GM18499 (cell line): ENCODE results near the gene TRA2A.
"Not testable (repeated sequence)": the region's sequence is repeated elsewhere in the genome, so short reads cannot be mapped to it uniquely, and the experiment has no call there.

ENCODE experiments used
- ATAC-seq: cut with Tn5 transposase; IDR thresholded peaks from one replicate; pipeline ENCODE4 v1.9.1; 2021; ENCODE audit warnings: moderate number of reproducible peaks; ENCODE audit not compliant: insufficient read depth, unreplicated experiment

The TRA2A gene

GRCh38 chr7:23531794-23532489 lies at the start of gene TRA2A:
Gene TRA2A (minus strand): TSS chr7:23531981. CDS start chr7:23531824, 157 bp downstream.
- peak; percentile 52 for ATAC-seq

GRCh38 chr7:23570592-23571200 lies 38.9 kb upstream of the TRA2A start:
- peak; percentile 85 for ATAC-seq

DNA sequence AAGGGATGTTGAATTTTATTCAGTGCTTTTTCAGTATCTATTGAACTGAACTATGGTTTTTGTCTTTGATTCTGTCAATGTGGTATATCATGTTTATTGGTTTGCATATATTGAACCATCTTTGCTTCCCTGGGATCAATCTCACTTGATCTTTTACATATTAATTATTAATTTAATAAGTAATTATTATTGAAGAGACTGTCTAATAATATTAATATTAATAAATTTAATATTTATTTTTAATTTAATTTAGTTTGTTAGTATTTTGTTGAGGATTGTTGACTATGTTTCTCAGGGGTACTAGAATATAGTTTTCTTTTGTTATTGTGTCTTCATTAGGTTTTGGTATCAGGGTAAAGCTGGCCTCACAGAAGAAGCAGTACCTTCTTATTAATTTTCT lies 26.5 kb upstream of the TRA2A start:
- no peak for ATAC-seq

GRCh38 chr7:23547662-23548061 lies 15.9 kb upstream of the TRA2A start:
- no peak for ATAC-seq

DNA sequence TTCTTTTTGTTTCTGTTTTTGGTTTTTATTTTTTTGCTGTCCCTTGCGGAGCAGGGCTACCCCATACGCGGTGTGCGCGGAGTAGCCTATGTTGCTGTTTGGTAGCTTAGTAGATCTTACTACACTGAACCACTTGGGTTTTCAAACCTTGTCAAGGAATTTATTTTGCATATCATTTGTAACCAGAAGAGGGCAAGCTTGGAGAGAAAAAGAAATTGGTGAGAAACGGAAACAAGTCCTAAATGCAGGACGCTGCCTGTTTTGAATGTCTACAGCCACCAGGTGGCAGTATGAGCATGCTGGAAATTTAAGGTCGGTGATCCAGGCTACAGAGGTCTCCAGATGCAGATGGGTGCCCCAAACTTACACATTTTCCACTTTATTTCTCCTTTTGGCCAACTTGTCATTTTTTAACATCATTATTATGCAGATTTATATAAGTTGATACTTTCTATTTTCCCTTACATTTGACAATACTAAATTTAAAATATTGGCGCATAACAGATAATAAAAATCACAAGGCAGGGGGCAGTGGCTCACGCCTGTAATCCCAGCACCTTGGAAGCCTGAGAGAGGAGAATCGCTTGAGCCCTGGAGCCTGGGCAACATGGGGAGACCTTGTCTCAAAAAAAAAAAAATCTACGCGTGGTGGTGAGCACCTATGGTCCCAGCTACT lies 15.3 kb upstream of the TRA2A start:
- ATAC-seq, result peak; percentile 64

DNA sequence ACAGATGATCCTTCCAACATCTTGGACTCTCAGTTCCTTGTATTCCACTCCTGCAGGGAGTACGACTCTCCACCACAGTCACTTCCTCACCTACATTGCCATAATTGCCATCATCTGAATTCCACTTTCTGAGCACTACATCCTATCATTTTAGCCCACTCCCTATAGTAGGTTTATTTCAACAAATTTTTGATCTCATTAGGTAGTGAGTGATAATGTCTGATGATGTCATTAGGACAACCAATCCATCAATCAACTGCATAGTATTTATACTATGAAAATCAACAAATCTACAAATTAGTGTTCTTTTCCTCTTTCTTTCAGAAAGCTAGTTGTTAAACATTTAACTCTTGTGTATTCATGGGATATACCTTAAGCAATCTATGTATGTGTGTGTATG lies 13.7 kb upstream of the TRA2A start:
- ATAC-seq, result no peak

- no peak for ATAC-seq
Measured at GRCh38 chr7:23544913-23545354, 13.2 kb upstream of the TRA2A start.

- ATAC-seq, result no peak
Measured at GRCh38 chr7:23542752-23543151, 11.0 kb upstream of the TRA2A start.

GRCh38 chr7:23539494-23539907 lies 7.7 kb upstream of the TRA2A start:
- ATAC-seq, result no peak

DNA sequence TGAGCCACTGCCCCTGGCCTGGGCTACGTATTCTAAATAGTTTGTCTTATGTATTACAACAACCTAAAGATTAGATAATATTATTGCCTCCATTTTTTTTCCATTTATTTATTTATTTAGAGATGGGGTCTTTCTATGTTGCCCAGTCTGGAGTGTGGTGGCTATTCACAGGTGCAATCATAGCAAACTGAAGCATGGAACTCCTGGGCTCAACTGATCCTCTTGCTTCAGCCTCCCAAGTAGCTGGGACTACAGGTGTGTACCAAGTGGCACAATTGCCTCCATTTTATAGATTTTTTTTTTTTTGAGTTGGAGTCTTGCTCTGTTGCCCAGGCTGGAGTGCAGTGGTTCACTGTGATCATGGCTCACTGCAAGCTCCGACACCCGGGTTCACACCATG lies 6.5 kb upstream of the TRA2A start:
- no peak for ATAC-seq

DNA sequence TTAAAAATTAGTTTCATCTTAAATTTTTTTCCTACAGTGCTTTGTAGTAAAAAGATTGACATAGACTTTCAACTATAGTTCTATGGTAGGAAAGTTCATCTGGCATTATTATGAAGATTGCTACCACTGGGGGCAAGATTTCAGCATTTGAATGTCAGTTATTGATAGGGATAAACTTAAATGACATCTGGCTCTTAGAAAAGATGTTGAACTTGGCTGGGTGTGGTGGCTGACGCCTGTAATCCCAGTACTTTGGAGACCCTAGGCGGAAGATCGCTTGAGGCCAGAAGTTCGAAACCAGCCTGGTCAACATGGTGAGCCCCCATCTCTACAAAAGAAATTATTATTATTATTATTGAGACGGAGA lies 1.4 kb upstream of the TRA2A start:
- no peak for ATAC-seq

- no peak for ATAC-seq
Measured at GRCh38 chr7:23532490-23533237, 883 bp upstream of the TRA2A start.

DNA sequence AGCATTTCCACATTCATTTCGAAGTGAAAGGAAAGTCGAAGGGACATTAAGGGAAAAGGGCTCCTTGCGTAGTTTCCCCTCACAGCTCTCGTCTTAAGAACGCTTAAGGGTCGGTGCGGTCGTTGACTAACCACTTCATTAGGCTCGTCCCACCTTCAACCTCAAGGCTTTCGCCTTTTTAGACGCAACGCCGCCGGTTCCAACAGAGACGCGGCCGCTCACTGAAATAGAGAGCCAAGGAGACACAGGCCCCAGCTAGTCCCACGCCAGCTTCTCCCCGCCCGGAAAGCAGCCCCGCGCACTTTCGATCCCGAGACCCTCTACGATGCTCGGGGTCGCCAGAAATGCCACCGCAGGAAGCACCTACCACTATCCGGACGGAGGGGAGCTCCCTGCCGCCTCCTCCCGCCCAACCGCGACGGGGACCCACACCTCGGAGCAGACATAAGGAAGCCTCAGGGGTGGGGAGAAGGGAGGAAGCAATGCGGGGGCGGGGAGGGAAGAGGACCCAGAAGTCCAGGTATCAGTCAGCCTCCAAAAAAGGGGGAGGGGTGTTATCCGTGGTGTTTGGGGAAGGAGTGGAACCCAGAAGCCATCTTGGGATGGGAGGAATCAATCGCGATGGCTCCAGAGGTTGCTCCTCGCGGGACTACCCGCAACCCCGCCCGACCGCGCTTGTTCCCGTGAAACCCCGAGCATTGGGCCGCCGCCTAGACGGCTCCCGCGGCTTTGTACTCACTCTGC lies 559 bp downstream of the TRA2A start:
- ATAC-seq, result peak; percentile 13

- ATAC-seq, result no peak
Measured at GRCh38 chr7:23530405-23530804, 1.4 kb downstream of the TRA2A start.

GRCh38 chr7:23529262-23529859 lies 2.4 kb downstream of the TRA2A start:
- no peak for ATAC-seq

DNA sequence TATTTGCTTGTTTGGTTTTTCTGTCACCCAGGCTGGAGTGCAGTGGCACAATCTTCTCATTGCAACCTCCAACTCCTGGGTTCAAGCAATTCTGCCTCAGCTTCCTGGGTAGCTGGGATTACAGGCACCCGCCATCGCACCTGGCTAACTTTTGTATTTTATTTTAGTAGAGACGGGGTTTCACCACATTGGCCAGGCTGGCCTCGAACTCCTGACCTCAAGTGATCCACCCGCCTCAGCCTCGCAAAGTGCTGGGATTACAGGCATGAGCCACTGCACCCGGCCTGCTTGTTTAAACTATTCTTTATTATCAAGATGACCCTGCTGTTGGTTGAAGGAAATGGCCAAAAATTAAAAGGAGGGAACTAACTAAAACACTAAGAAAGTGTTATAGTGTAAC lies 6.2 kb downstream of the TRA2A start:
- not testable (repeated sequence) for ATAC-seq

- no peak for ATAC-seq
Measured at GRCh38 chr7:23524473-23524872, 7.3 kb downstream of the TRA2A start.

DNA sequence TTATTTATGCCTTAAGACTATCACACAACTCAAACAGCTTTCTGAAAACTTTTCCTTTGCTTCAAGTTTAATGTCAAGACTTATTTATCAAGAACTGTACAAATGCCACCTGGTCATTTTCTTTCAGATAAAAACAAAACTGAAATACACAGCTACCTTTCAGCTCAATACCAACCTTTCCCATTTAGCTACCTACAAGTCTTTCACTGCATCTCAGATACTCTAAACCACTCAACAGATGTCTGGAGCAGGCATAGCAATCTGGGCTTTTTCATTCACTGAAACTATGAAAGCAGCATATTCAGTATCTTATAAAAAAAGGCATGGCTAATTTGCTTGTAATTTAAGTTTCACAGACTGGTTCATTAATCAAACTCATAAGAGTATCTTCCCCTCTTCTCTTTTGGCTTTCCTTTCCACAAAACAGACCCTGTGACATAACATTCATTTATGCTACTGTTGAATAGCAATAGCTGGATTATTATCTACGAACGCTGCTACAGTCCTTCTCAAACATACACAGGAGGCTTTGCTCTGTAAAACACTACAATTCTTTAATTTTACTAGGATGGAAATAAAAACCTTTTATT lies 8.2 kb downstream of the TRA2A start:
- no peak for ATAC-seq

DNA sequence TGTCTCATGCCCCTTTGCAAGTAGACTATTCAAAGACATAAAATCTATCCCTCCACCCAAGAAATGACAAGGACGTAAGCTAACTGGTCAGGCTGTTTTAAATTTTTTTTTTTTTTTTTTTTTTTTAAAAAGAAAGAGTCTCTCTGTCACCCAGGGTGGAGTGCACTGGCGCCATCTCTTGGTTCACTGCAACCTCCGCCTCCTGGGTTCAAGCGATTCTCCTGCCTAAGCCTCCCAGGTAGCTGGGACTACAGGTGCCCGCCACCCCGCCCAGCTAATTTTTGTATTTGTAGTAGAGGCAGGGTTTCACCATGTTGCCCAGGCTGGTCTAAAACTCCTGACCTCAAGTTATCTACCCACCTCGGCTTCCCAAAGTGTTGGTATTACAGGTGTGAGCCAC lies 11.2 kb downstream of the TRA2A start:
- no peak for ATAC-seq
